Peyer's patch (tissue), 4 donors: ENCODE data around the gene TAMALIN. TPM values are rescaled to one million over a fixed set of nuclear protein-coding genes. Genes with fewer than 3 reads are reported as not detected.
A peak's percentile ranks its signal among the peaks of the same experiment; 100 is the strongest.

Source experiments
- DNase-seq, 3 donors: peaks; one replicate each; pipeline ENCODE4 v3.0.0-alpha.2; 2017 to 2019
- H3K27ac ChIP-seq, 4 donors: fragments of 200-600 bp; sonication (generic); one replicate each; pipeline ENCODE4 v1.5.1; 2016 to 2019
- H3K27me3 ChIP-seq, 2 donors: fragments of 200-600 bp; sonication (generic); one replicate each; pipeline ENCODE4 v1.5.1; 2019
- H3K36me3 ChIP-seq, 3 donors: fragments of 200-600 bp; sonication (generic); one replicate each; pipeline ENCODE4 v1.5.1; 2016 to 2019
- H3K4me1 ChIP-seq, 4 donors: fragments of 200-600 bp; sonication (generic); one replicate each; pipeline ENCODE4 v1.5.1; 2016 to 2019
- H3K4me3 ChIP-seq, 4 donors: fragments of 200-600 bp; sonication (generic); 1 replicate in 3 of 4; 2 replicates in 1 of 4; pipeline ENCODE4 v1.5.1; 2016 to 2019; ENCODE audit warnings: mild to moderate bottlenecking in 1 of 4
- H3K9me3 ChIP-seq, 4 donors: fragments of 200-600 bp; sonication (generic); one replicate each; pipeline ENCODE4 v1.5.1; 2016 to 2019; ENCODE audit warnings: mild to moderate bottlenecking in 1 of 4
- POLR2A ChIP-seq, 2 donors: fragments of 450-650 bp; IDR thresholded peaks; one replicate each; pipeline ENCODE4 v1.5.1; 2017; ENCODE audit warnings: antibody characterized with exemption in 2 of 2, mild to moderate bottlenecking in 2 of 2, moderate library complexity in 2 of 2
- total RNA-seq, 4 donors: library from RNA; depleted of rRNA; stranded (reverse); fragments of >200 nt; gene quantifications; one replicate each; pipeline ENCODE4 v1.1.0, GENCODE V29; 2016
- TF ChIP-seq, protein P1 (sequence below), 6 experiments: fragments of 450-650 bp in 4 of 6; fragments of 200-600 bp in 2 of 6; sonication (generic) in 1 of 6; IDR thresholded peaks; one replicate each; pipeline ENCODE4 v1.5.1; 2017 to 2019; ENCODE audit warnings: antibody characterized with exemption in 6 of 6, mild to moderate bottlenecking in 3 of 6, moderate library complexity in 1 of 6

Gene TAMALIN
- total RNA-seq, 4 donors from 2014 or later: 1.2 to 112 (median 16.2) TPM

- Histone ChIP-seq H3K27me3 (no peaks in the 10 kb centered on the region), H3K27ac (peak overlapping the region in 1 of 4 donors; percentile 27), H3K9me3 (no peaks in the 10 kb centered on the region), H3K4me3 (no peak overlapping the region), H3K4me1 (peaks cover 0 to 62% (median 15%) of the 10 kb centered on the region in 4 donors), H3K36me3 (peaks cover 0 to 10% (median 0%) of the 10 kb centered on the region in 3 donors)
- peak in 1 of 3 donors; percentile 59 for DNase-seq
- no peak for TF ChIP-seq POLR2A (IDR thresholded peaks at IDR 0.05)
- TF ChIP-seq, protein P1, sequence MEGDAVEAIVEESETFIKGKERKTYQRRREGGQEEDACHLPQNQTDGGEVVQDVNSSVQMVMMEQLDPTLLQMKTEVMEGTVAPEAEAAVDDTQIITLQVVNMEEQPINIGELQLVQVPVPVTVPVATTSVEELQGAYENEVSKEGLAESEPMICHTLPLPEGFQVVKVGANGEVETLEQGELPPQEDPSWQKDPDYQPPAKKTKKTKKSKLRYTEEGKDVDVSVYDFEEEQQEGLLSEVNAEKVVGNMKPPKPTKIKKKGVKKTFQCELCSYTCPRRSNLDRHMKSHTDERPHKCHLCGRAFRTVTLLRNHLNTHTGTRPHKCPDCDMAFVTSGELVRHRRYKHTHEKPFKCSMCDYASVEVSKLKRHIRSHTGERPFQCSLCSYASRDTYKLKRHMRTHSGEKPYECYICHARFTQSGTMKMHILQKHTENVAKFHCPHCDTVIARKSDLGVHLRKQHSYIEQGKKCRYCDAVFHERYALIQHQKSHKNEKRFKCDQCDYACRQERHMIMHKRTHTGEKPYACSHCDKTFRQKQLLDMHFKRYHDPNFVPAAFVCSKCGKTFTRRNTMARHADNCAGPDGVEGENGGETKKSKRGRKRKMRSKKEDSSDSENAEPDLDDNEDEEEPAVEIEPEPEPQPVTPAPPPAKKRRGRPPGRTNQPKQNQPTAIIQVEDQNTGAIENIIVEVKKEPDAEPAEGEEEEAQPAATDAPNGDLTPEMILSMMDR (IDR thresholded peaks at IDR 0.05): peak; percentile 38 to 62 (median 51)
Observed at GRCh38 chr12:51970904-51971646, 35.7 kb upstream of the TAMALIN start.

DNA sequence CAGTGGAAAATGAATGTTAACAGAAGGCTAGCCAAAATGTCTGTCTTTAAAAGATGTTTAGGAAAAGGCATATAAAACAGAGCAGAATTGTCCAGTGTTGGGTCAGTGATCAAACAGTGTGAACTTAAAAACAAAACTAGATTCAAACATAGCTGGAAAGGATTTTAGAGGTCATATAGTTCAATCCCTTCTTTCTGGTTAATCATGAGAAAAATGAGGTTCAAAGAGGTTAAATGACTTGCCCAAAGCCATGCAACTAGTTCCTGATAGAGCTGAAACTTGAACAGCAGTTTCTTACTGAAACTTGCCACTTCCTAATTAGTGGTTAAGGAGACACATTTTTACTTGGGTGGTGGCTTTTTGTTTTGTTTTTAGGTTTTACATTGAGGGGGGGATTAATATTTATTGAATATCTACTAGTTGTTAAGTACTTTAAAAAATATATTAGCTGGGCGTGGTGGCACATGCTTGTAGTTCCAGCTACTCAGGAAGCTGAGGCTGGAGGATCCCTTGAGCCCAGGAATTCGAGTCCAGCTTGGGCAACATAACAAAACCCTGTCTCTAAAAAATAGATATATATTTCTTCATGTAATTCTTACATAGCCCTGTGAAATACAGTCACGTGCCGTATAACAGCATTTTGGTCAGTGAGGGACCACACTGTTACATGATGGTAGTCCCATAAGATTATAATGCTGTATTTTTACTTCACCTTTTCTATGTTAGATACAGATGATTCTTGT, 34.9 kb upstream of the TAMALIN start:
- Histone ChIP-seq H3K27me3 (no peaks in the 10 kb centered on the region), H3K27ac (no peak overlapping the region), H3K36me3 (peaks cover 0 to 18% (median 0%) of the 10 kb centered on the region in 3 donors), H3K4me3 (no peak overlapping the region), H3K4me1 (peaks cover 0 to 62% (median 15%) of the 10 kb centered on the region in 4 donors), H3K9me3 (no peaks in the 10 kb centered on the region)
- DNase-seq: no peak
- no peak for TF ChIP-seq POLR2A (IDR thresholded peaks at IDR 0.05)
- TF ChIP-seq, protein P1 (IDR thresholded peaks at IDR 0.05): no peak

DNA sequence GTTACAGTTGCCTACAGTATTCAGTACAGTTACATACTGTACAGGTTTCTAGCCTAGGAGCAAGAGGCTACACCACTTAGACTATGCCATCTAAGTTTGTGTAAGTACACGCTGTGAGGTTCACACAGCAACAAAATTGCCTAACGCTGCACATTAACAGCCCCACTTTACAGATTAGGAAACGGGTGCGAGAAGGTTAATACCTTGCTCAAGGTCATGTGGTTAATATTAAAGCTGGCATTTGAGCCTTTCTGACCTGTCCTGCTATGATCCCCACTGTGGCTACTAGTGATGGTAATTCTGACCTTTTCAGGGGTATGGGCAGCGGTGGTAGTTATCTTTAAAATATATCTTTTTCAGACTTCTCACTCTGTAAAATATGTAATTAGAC, 34.3 kb upstream of the TAMALIN start:
- no peak overlapping the region for H3K4me3 ChIP-seq
- no peaks in the 10 kb centered on the region for H3K27me3 ChIP-seq
- peaks cover 0 to 23% (median 0%) of the 10 kb centered on the region in 3 donors for H3K36me3 ChIP-seq
- TF ChIP-seq, protein P1 (IDR thresholded peaks at IDR 0.05): no peak
- TF ChIP-seq POLR2A (IDR thresholded peaks at IDR 0.05): no peak
- peaks cover 0 to 62% (median 15%) of the 10 kb centered on the region in 4 donors for H3K4me1 ChIP-seq
- H3K27ac ChIP-seq: no peak overlapping the region
- no peaks in the 10 kb centered on the region for H3K9me3 ChIP-seq
- no peak for DNase-seq

- Histone ChIP-seq H3K36me3 (peaks cover 0 to 25% (median 0%) of the 10 kb centered on the region in 3 donors), H3K9me3 (no peaks in the 10 kb centered on the region), H3K4me3 (no peak overlapping the region), H3K27me3 (no peaks in the 10 kb centered on the region), H3K27ac (peak overlapping the region in 1 of 4 donors; percentile 35), H3K4me1 (peaks cover 0 to 62% (median 15%) of the 10 kb centered on the region in 4 donors)
- TF ChIP-seq, protein P1 (IDR thresholded peaks at IDR 0.05): no peak
- no peak for TF ChIP-seq POLR2A (IDR thresholded peaks at IDR 0.05)
- peak in 2 of 3 donors; percentile 62 to 80 for DNase-seq
Observed at GRCh38 chr12:51972849-51973273, 33.9 kb upstream of the TAMALIN start.

DNA sequence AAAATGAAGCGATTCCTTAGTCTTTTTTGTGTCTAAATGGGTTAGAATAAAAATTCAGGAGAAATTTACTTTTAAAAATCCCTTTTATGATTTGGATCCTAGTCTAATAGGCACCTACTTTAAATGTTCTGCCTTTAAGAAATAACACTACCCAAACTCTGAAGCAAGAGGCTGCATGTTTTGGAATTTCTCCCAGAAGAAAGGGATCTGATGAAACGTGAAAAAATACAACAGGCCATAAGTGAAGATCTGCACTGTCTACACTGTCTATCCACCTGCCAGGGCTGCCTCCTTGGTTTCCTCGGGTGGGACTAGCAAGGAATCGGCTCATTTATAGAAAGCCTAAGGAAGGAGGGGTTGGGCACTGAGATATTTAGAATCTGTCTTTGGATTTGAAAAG, 33.2 kb upstream of the TAMALIN start:
- TF ChIP-seq POLR2A (IDR thresholded peaks at IDR 0.05): no peak
- TF ChIP-seq, protein P1 (IDR thresholded peaks at IDR 0.05): no peak
- Histone ChIP-seq H3K4me1 (peaks cover 0 to 57% (median 15%) of the 10 kb centered on the region in 4 donors), H3K27me3 (no peaks in the 10 kb centered on the region), H3K9me3 (no peaks in the 10 kb centered on the region), H3K27ac (peak overlapping the region in 1 of 4 donors; percentile 35), H3K4me3 (no peak overlapping the region), H3K36me3 (peaks cover 0 to 31% (median 0%) of the 10 kb centered on the region in 3 donors)
- no peak for DNase-seq
